Measurements from ENCODE around the gene KRTAP1-3. TPM values are rescaled to one million over a fixed set of nuclear protein-coding genes. Genes with fewer than 3 reads are reported as not detected.
"Not testable (repeated sequence)": the region's sequence is repeated elsewhere in the genome, so short reads cannot be mapped to it uniquely, and the experiment has no call there.

KRTAP1-3 gene
- total and polyA plus RNA-seq, 7 donors = not detected

GRCh38 chr17:41064301-41064700 is 29.6 kb upstream of the KRTAP1-3 start:
- Histone ChIP-seq H3K27me3 (ENCODE audit: insufficient read depth in 3 of 3, low read length in 2 of 3) (peaks cover 0 to 11% (median 1%) of the 10 kb centered on the region in 3 donors), H3K9me3 (no peaks in the 10 kb centered on the region), H3K36me3 (ENCODE audit: insufficient read depth in 1 of 2, low read depth in 1 of 2) (no peaks in the 10 kb centered on the region), H3K4me3 (no peak overlapping the region), H3K4me1 (no peaks in the 10 kb centered on the region), H3K27ac (no peak overlapping the region)
- DNase-seq = no peak
- TF ChIP-seq, protein P1, sequence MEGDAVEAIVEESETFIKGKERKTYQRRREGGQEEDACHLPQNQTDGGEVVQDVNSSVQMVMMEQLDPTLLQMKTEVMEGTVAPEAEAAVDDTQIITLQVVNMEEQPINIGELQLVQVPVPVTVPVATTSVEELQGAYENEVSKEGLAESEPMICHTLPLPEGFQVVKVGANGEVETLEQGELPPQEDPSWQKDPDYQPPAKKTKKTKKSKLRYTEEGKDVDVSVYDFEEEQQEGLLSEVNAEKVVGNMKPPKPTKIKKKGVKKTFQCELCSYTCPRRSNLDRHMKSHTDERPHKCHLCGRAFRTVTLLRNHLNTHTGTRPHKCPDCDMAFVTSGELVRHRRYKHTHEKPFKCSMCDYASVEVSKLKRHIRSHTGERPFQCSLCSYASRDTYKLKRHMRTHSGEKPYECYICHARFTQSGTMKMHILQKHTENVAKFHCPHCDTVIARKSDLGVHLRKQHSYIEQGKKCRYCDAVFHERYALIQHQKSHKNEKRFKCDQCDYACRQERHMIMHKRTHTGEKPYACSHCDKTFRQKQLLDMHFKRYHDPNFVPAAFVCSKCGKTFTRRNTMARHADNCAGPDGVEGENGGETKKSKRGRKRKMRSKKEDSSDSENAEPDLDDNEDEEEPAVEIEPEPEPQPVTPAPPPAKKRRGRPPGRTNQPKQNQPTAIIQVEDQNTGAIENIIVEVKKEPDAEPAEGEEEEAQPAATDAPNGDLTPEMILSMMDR (IDR thresholded peaks at IDR 0.05) = no peak
- ATAC-seq = no peak
- WGBS, 3 donors = 44 to 62% (median 56%) methylated on average over 1 of the region's 1 CpG
- intact Hi-C loops (cut with DNase I) = no loop called here

GRCh38 chr17:41063449-41063848 is 28.8 kb upstream of the KRTAP1-3 start:
- Histone ChIP-seq H3K4me1 (no peaks in the 10 kb centered on the region), H3K27ac (no peak overlapping the region), H3K36me3 (ENCODE audit: insufficient read depth in 1 of 2, low read depth in 1 of 2) (no peaks in the 10 kb centered on the region), H3K9me3 (no peaks in the 10 kb centered on the region), H3K27me3 (ENCODE audit: insufficient read depth in 3 of 3, low read length in 2 of 3) (peaks cover 0 to 18% (median 1%) of the 10 kb centered on the region in 3 donors), H3K4me3 (no peak overlapping the region)
- intact Hi-C loops (cut with DNase I) = no loop called here
- 83 to 88% (median 87%) methylated on average over 4 of the region's 4 CpGs for WGBS, 3 donors
- DNase-seq (no peak), ATAC-seq (no peak)
- TF ChIP-seq, protein P1 (IDR thresholded peaks at IDR 0.05) = no peak

GRCh38 chr17:41061964-41062363 is 27.3 kb upstream of the KRTAP1-3 start:
- ATAC-seq (no peak), DNase-seq (no peak)
- Histone ChIP-seq H3K4me1 (no peaks in the 10 kb centered on the region), H3K4me3 (no peak overlapping the region), H3K9me3 (peaks cover 4% of the 10 kb centered on the region), H3K36me3 (ENCODE audit: insufficient read depth in 1 of 2, low read depth in 1 of 2) (no peaks in the 10 kb centered on the region), H3K27ac (no peak overlapping the region), H3K27me3 (ENCODE audit: insufficient read depth in 3 of 3, low read length in 2 of 3) (peaks cover 0 to 31% (median 1%) of the 10 kb centered on the region in 3 donors)
- intact Hi-C loops (cut with DNase I) = no loop called here
- TF ChIP-seq, protein P1 (IDR thresholded peaks at IDR 0.05) = no peak
- 65 to 77% (median 67%) methylated on average over 1 of the region's 1 CpG for WGBS, 3 donors

DNA sequence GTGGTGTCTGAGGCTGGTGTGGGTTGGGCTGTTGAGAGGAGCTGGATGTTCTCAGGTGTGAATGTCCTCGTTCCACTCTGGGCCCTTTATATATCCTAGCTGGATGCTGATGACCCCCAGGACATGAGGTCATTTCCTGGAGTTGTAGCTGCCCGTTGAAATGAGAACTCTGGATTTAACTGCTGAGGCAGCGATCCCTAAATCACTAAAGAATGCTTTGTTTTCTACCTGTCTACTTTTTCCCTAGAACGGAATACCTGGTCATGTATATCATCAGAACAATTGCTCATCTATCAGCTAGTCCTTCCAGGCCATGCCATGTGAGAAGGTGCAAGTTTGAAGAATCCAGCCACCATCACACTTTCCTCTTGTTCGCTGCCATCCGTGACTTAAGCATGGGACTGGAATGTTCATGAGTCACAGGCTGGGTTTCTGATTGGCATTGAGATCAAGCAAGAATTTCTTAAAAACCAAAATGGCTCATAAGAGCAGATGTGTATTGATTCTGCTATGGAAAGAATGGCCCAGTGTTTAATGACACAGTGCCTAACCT is 25.5 kb upstream of the KRTAP1-3 start, which contains the start of gene KRTAP2-3:
Gene KRTAP2-3, minus strand, starts transcription at position 63 of the 553 bp plus-strand sequence. CDS start 64 bp downstream, outside the sequence.
- DNase-seq (no peak), ATAC-seq (no peak)
- Histone ChIP-seq H3K27ac (no peak within 1 kb of the TSS), H3K27me3 (ENCODE audit: insufficient read depth in 3 of 3, low read length in 2 of 3) (peaks cover 0 to 47% (median 1%) of the 10 kb centered on the region in 3 donors), H3K36me3 (ENCODE audit: insufficient read depth in 1 of 2, low read depth in 1 of 2) (no peaks in the 10 kb centered on the region), H3K4me3 (no peak within 1 kb of the TSS), H3K9me3 (peaks cover 4% of the 10 kb centered on the region), H3K4me1 (no peaks in the 10 kb centered on the region)
- 52 to 55% (median 55%) methylated on average over 6 of the region's 6 CpGs for WGBS, 3 donors
- intact Hi-C loops (cut with DNase I) = no loop called here
- TF ChIP-seq, protein P1 (IDR thresholded peaks at IDR 0.05) = no peak

DNA sequence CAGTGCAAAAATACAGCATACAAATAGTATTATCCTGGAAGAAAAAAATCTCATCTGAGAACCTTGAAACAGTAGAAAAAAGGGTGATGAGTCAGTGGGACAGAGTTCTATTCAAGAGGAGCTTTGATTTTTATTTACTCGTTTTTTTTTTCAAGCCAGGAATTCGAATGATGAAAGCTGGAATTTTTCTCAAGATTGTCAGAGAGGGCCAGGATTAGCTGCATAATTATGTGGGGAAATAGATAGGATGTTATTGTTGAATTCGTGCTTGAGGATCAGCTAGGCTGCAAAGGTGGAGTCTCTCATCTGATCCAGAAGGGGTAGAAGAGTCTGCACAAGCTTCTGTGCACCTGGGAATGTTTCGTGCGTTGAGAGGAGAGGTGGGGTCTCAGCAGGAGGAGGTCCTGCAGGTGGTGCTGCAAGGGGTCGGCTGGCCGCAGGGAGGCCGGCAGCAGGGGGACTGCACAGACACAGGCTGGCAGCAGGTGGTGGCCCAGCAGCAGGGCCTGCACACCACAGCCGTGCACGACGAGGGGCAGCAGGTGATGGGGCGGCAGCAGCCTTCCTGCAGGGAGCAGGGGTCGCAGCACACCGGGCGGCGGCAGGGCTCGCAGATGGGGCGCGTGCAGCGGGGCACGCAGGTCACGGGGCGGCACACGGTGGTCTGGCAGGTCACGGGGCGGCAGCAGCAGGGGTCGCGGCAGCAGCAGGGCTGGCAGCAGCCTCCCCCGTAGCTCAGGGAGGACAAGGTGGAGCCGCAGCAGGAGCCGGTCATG is 24.8 kb upstream of the KRTAP1-3 start:
- H3K9me3 ChIP-seq; H3K27ac ChIP-seq; DNase-seq; H3K4me3 ChIP-seq; intact Hi-C loops (cut with DNase I); H3K36me3 ChIP-seq (ENCODE audit: insufficient read depth in 1 of 2, low read depth in 1 of 2); H3K4me1 ChIP-seq; ATAC-seq: not testable (repeated sequence)
- H3K27me3 ChIP-seq (ENCODE audit: insufficient read depth in 3 of 3, low read length in 2 of 3) = peaks cover 0 to 47% (median 0%) of the 10 kb centered on the region in 3 donors
- WGBS, 3 donors = 26 to 34% (median 29%) methylated on average over 10 of the region's 31 CpGs

All from psoas muscle (tissue), 8 donors.